Endometrium (tissue), 2 donors: ENCODE data around the gene DAAM2.

Source experiments
- FAIRE-seq: peaks from 2 replicates; lab custom pipeline; 2012; peaks lifted over from hg19 to GRCh38; lab: Jason Lieb, UNC
- donor health status: control.
- donor health status: control.

Gene DAAM2

DNA sequence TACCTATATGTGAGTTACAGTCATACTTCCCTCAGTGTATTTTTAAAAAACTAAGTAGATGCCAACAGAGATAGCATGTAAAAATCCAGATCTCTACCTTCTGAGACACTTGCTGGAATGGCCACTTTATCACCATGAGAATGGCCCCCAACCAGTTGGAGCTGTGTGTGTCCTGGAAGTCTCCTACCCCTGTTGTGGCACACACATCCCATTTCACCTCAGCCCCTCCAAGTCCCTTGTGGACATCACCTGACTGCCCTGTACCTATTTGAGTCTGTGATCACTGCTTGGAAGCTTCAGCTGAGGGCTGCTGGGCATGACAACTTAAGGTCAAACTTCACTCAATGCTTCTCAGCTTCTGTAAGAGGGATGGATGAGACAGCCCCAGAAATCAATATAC is 118.0 kb downstream of the DAAM2 start:
- FAIRE-seq, result no peak

DNA sequence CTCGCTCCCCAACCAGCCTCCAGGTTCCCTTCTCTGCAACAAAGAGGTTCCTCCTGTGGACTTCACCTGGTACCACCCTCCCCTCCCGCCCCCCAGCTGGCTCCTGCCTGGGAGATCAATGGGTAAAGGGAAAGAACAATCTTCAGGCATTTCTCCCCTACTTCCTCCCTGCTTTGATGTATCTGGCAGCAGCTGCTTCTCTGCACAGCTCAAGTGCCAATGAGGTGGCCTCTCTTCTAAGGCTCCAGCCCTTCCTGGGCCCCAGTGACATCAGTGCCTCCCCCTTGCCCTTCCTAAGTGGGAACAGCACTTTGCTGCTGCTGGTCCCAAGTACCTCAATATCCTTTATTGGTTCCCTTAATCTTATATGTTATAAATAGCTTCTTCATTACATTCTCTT is 118.6 kb downstream of the DAAM2 start:
- FAIRE-seq, result no peak

- FAIRE-seq, result no peak
Observed at GRCh38 chr6:39911513-39912125, 119.4 kb downstream of the DAAM2 start.

DNA sequence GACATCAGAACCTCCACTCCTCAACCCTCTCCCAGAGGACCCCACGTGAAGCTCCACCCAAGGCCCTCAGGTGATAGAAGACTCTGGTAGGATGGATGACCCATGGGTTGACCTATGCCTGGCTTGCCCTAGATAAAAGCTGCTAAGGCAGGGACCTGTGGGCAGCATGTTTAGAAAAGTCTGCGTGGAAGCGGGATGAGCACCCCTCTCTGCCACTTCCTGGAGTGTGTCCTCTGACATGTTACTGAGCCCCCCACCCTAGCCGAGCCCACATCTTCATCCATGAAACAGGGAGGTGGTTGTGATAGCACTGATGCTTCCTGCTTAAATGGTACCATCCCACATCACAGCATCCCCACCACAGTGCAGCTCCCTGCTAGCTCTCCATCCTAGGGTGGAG is 120.3 kb downstream of the DAAM2 start:
- FAIRE-seq, result no peak

DNA sequence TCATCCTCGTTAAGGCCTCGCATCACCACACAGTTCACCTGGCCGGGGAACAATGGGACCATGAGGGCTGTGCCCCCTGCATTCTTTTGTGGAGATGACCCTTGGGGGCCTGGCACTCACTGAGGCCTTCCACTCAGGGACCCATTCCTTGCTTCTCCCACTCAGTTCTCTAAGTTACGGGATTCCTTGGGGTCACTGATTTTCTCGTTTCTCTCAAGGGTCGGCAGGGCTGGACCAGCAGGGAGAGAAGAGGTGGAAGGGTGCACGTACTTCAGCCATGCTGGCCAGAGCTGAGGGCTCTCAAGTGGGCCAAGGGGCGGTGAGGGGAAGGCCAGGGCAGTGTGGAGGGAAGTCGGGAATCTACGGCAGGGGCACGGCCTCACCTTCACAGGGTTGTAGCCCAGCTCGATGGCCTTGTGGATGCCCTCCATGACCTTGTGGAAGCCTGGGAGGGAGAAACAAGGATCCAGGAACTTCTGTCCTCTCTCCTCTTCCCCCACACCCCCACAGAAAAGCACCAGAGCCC is 121.3 kb downstream of the DAAM2 start:
- no peak for FAIRE-seq

DNA sequence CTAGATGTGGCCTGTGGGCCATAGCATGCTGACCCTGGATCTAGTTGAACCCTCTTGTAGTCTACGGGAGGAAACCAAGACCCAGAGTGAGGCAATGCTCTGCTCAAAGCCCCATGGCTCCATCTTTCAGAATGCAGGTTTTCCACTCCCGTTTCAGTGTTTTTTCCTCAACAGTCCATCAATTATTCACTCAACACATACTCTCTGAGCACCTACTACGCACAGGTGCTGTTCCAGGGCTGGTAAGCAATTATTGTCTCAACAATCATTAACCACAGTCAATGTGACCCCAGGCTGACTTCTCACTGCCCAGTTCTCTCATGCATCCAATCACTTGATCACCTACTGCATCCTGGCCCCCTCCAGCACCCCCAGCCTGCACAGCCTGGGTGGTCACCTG is 122.1 kb downstream of the DAAM2 start:
- FAIRE-seq, result no peak

DNA sequence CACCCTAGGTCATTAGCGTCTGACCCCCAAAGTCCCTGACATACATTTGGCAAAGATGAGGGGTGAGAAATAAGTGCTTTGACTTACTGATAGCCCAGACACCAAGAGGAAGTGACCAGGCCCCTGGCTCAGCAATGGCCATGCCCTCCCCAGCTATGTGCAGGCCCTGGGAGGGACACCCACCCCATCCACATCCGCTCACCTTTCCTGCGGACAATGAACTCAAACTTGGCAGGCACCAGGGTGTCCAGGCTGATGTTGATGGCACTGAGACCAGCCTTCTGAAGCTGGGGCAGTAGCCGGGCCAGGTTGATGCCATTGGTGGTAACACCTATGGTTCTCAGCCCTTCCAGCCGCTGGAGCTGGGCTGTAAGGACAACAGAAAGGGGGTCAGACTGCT is 123.7 kb downstream of the DAAM2 start:
- no peak for FAIRE-seq

GRCh38 chr6:39917329-39917728 is 125.2 kb downstream of the DAAM2 start:
- FAIRE-seq, result no peak

DNA sequence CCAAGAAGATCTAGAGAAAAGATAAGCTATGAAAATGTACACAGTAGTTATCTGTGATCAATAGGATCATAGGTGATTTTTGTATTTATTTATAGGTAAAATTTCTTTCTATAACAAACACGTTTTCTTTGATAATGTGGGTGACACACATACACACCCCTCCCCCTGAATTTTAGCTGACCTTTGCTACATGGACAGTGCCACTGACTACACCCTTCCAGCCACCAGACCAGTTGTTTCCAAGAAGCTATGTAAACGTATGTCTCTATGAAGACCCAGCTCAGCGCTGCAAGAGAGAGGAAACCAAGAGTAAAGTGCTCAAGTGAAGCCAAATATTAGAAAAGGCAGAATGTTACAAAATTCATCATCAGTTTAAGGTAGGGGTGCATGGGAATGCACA is 125.8 kb downstream of the DAAM2 start:
- FAIRE-seq, result no peak

GRCh38 chr6:39918831-39919230 is 126.7 kb downstream of the DAAM2 start:
- no peak for FAIRE-seq

- FAIRE-seq, result no peak
Observed at GRCh38 chr6:39920157-39920556, 128.0 kb downstream of the DAAM2 start.

GRCh38 chr6:39922821-39923220 is 130.6 kb downstream of the DAAM2 start:
- FAIRE-seq, result no peak

- no peak for FAIRE-seq
Observed at GRCh38 chr6:39923394-39923793, 131.2 kb downstream of the DAAM2 start.

DNA sequence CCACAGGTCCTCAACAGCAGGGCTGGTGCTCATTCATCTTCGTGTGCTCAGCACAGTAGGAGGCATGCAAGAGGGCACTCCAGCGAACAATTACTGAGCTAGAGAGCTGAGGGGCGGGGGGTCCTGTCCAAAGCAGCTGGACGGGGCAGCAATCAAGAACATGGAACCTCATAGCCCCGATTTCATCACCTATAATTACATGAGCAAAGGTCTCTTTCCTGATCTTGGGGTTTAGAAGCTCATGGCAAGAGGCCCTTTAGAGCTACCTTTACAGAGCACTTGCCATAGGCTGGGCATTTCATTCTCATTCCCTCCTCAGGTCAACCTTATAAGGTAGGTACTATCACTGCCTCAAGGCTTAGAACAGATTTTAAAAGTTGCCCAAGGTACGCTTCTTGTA is 131.7 kb downstream of the DAAM2 start:
- no peak for FAIRE-seq

- FAIRE-seq, result no peak
Observed at GRCh38 chr6:39924283-39924682, 132.1 kb downstream of the DAAM2 start.

- FAIRE-seq, result no peak
Observed at GRCh38 chr6:39925191-39925930, 133.2 kb downstream of the DAAM2 start.

DNA sequence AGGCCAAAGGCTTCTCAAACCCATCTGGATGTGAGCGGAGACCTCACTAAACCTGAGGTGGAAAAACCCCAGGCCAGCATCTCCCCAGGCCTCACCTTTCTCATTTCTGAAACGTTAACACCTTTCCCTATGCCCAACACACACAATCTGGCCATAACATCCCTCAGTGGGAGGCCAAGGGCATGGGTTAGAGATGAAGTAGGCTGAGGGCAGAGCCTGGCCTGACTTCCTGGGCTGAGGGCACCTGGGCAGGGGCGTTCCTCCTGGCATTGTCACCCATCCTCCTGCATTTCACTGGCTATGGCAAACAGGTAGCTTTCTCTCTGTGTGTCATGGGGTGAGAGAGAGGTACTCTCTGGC is 133.7 kb downstream of the DAAM2 start:
- no peak for FAIRE-seq

DNA sequence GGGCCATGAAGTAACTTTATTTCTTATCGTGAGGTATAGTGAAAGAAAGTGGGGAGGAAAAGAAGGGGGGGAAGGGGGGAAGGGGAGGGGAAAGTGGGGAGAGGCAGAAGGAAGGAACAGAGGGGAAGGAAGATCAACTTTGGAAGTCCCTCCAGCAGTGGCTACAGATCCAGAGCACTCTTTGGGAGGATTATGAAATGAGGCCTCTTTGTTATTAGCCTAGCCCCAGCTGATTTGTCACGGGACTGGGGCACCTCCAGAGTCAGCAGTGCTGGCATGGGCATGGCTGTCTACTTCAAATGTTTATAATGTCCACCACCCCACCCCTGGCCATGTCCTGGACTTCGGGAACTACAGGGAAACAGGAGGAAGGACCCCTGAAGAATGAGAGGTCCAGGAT is 134.5 kb downstream of the DAAM2 start:
- no peak for FAIRE-seq

DNA sequence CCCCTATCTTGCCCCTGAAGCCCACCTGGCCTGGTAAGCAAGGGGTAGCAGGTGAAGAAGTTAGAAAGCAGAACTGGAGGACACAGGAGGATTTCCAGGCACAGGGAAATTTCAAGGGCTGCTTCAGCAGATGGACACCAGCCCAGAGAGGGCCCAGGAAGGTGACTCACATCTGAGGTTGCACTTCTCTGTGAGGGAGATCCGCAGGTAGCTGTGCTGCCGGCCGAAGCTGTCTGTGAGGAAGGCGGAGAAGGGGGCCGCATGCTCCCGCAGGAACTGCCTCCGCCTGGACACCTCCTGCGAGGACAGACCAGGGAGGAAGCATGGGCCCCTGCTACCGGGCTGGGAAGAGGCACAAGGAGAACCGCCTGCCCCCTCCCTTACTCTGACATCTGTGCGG is 135.0 kb downstream of the DAAM2 start:
- FAIRE-seq, result no peak

GRCh38 chr6:39929039-39929732 is 137.0 kb downstream of the DAAM2 start:
- no peak for FAIRE-seq

DNA sequence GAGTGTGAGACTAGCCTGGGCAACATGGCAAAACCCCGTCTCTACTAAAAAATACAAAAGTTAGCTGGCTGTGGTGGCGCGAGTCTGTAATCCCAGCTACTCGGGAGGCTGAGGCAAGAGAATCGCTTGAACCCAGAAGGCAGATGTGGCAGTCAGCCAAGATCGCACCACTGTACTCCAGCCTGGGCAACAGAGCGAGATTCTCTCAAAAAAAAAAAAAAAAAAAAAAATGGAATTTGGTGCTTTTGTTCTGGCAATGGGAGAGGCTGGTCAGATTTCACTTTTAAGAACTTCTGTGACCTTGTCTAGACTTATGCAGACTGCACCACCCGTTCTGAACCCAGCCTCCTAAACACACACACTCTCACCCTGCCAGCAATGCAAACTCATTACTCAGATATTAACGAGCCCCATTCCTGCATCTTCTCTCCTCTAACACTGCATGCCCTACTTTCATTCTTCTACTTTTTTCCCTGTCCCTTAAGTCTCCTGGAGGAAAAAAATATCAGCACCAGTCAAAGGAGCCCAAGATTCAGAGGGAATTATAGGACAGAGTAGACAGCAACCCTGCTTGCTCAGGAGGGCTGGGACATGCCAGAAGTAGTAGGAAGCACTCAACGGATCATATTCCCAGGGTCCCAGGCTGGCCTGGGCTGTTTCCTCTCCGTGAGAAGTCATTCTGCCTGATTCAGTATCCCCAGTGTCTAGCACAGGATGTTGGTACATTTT is 137.7 kb downstream of the DAAM2 start:
- FAIRE-seq, result no peak

DNA sequence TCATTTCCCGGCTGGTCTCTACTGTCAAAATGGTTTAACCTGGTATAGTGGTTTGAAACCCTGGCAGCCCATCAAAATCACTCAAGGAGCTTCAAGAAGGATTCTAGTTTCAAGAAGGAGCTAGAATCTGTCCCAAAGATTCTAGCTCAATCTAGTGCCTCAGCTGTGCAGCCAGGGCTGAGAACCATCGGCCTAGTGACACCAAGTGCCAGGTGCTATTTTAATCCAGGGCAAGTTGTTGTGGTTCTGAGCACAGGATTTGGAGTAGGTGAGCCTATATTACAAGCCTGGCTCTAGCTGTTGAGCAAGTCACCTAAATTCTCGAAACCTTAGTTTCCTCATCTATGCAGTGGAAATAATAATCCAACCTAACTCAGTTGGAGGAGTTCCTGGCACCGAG is 138.4 kb downstream of the DAAM2 start:
- no peak for FAIRE-seq

- no peak for FAIRE-seq
Observed at GRCh38 chr6:39931607-39932006, 139.4 kb downstream of the DAAM2 start.
